AG04450 (cell line): Measurements from ENCODE around the gene NCSTN. TPM values are rescaled to one million over a fixed set of nuclear protein-coding genes. Genes with fewer than 3 reads are reported as not detected.

Experiments
- CTCF ChIA-PET: fragments of 300-600, 350-600 bp; formaldehyde crosslinking; extraction: SDS; loops from one replicate; lab custom pipeline; 2022; ENCODE audit warnings: antibody characterized with exemption, inconsistent platforms; lab: Charles Lee
- POLR2A ChIA-PET: fragments of 350-600 bp; formaldehyde crosslinking; extraction: SDS; loops from one replicate; lab custom pipeline; 2021; ENCODE audit warnings: antibody characterized with exemption, inconsistent platforms; lab: Yijun Ruan, JAX
- DNase-seq: peaks from one replicate; pipeline ENCODE4 v3.0.0-alpha.2; 2011; ENCODE audit warnings: low read depth, low spot score
- H3K27ac ChIP-seq: one replicate; pipeline ENCODE4 v1.5.1; 2012; ENCODE audit warnings: low read depth, low read length, control low read depth
- H3K27me3 ChIP-seq: one replicate; pipeline ENCODE4 v1.6.0; 2012; ENCODE audit warnings: low read length; ENCODE audit not compliant: control insufficient read depth, insufficient read depth
- H3K4me3 ChIP-seq: 2 replicates; pipeline ENCODE4 v1.5.1; 2011; ENCODE audit warnings: mild to moderate bottlenecking, low read depth, low read length, control low read depth
- H3K9me3 ChIP-seq: 2 replicates; pipeline ENCODE4 v1.5.1; 2012; ENCODE audit warnings: low read length; ENCODE audit not compliant: control insufficient read depth, insufficient read depth
- polyA plus RNA-seq: library from polyadenylated mRNA; depleted of rRNA; stranded (reverse); fragments of >200 nt; gene quantifications from 2 replicates; pipeline ENCODE4 v1.2.3, GENCODE V29; 2011
- TF ChIP-seq, protein P1 (sequence below): IDR thresholded peaks from 2 replicates; pipeline ENCODE4 v1.5.1; 2011; ENCODE audit warnings: low read depth, low read length, control low read depth, inconsistent platforms

The NCSTN gene
- polyA plus RNA-seq, 1 experiment = 189 TPM

DNA sequence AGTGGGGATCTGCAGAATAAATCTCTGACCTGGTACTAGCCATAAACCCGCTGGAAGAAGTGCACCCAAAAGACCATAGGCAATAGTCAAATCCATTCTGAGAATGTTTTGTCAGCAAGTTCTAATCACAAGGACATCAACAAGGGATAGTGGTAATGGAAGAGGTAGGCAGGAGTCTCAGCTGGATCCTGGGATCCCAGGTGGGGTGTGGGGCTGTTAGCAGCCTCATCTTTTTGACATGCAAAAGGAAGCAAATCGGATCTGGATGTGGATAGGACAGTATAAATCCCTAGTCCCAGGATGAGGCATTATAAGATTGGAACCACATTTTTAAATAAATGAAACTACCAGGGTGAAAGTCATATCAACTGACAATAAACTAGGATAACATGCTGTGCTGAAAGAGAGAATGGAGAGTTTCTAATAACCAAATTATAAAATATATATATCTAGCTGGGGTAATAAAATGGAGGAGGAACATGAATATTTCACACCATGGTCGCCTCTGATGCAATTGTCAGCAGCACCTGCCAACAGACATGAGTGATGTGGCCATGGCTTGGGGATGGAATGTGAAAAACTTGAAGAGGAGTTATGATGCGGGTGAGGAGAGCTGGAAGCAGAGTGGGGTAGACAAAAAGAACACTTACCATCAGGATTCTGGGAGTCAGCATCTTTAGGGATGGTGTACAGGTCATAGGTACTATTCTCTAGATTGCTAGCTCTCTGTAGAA lies 34.6 kb upstream of the NCSTN start:
- TF ChIP-seq, protein P1, sequence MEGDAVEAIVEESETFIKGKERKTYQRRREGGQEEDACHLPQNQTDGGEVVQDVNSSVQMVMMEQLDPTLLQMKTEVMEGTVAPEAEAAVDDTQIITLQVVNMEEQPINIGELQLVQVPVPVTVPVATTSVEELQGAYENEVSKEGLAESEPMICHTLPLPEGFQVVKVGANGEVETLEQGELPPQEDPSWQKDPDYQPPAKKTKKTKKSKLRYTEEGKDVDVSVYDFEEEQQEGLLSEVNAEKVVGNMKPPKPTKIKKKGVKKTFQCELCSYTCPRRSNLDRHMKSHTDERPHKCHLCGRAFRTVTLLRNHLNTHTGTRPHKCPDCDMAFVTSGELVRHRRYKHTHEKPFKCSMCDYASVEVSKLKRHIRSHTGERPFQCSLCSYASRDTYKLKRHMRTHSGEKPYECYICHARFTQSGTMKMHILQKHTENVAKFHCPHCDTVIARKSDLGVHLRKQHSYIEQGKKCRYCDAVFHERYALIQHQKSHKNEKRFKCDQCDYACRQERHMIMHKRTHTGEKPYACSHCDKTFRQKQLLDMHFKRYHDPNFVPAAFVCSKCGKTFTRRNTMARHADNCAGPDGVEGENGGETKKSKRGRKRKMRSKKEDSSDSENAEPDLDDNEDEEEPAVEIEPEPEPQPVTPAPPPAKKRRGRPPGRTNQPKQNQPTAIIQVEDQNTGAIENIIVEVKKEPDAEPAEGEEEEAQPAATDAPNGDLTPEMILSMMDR = no peak
- H3K27ac ChIP-seq = no peak overlapping the region
- no peak overlapping the region for H3K4me3 ChIP-seq
- no peaks in the 10 kb centered on the region for H3K27me3 ChIP-seq
- ChIA-PET POLR2A (interaction anchor here (0.6 to 0.7 kb wide), 2 partner anchors 27 to 33 kb away, joined by 3 read pairs; no protein-coding TSS in a partner anchor), CTCF (interaction anchor here (0.7 to 5.8 kb wide), 3 partner anchors 16 to 115 kb away, joined by 5 to 43 read pairs (median 5); no protein-coding TSS in a partner anchor)
- DNase-seq = no peak
- no peaks in the 10 kb centered on the region for H3K9me3 ChIP-seq

DNA sequence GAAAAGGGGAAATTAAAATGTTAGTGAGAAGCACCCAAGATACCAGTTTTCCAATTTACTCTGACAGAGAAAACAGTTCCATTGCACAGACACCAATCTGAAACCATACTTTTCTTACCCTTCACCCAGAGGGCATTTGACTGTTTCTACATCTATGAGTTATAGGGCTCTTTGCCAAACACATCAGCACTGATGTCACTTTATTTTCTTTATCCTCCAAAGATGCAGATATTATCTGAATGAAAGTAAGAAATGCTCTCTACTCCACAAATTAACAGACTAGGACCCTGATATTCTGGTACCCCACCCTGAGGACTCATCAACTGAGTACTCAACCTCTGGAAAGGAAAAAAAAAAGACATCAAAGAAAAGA lies 34.0 kb upstream of the NCSTN start:
- no peak for DNase-seq
- H3K4me3 ChIP-seq = no peak overlapping the region
- CTCF ChIA-PET = interaction anchor here (1.5 to 5.8 kb wide), 2 partner anchors 17 to 116 kb away, joined by 5 to 43 read pairs; no protein-coding TSS in a partner anchor

DNA sequence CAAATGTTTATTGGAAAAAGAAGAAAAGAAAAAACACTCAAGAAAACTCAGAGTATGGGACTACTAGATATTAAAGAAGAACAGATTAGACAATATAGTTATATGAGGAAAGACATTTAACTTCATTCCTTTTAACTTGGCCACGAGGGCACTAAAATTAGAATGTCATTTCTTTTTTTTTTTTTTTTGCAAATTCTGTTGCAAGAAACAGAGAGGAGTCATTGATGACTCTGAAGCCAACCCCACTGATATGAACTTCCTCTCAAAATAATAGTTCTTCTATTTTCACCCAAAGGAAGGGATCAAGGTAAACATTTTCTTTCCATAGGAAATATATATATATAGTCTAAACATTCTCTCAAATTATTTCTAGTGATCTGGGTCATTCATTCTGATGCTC lies 33.6 kb upstream of the NCSTN start:
- Histone ChIP-seq H3K4me3 (no peak overlapping the region), H3K27ac (no peak overlapping the region), H3K27me3 (no peaks in the 10 kb centered on the region), H3K9me3 (no peaks in the 10 kb centered on the region)
- TF ChIP-seq, protein P1 = no peak
- DNase-seq = no peak
- CTCF ChIA-PET = interaction anchor here (5.8 kb wide), 1 partner anchor 17 kb away, joined by 43 read pairs; no protein-coding TSS in a partner anchor
- POLR2A ChIA-PET = no interaction called here

More for the DNA sequence above, 34.0 kb upstream of the NCSTN start:
- Histone ChIP-seq H3K9me3 (no peaks in the 10 kb centered on the region), H3K27me3 (no peaks in the 10 kb centered on the region), H3K27ac (no peak overlapping the region)
- TF ChIP-seq, protein P1 = no peak
- POLR2A ChIA-PET = no interaction called here

DNA sequence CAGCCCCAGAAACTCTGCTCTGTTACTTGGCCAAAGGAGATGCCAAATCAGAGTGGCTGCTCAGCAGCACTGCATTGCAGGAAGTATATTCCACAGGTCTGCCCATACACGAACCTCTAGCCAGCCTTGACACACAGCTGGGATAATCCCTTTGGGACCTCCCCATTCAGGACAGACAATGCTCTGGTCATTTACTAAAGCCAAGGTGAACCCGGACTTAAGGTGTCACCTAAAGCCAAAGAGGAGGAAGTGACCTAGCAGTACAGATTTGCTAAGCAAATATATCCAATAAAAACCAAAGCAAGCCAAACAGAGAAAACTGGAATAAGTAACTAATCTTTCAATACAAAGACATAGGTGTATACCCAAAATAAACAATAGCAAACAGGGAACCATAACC lies 27.8 kb upstream of the NCSTN start:
- no peak for DNase-seq
- ChIA-PET POLR2A (no interaction called here), CTCF (interaction anchor here (1.0 to 1.7 kb wide), 3 partner anchors 24 to 122 kb away, joined by 3 to 18 read pairs (median 4); no protein-coding TSS in a partner anchor)
- TF ChIP-seq, protein P1 = no peak
- no peak overlapping the region for H3K4me3 ChIP-seq
- H3K27me3 ChIP-seq = no peaks in the 10 kb centered on the region
- no peak overlapping the region for H3K27ac ChIP-seq
- H3K9me3 ChIP-seq = no peaks in the 10 kb centered on the region

DNA sequence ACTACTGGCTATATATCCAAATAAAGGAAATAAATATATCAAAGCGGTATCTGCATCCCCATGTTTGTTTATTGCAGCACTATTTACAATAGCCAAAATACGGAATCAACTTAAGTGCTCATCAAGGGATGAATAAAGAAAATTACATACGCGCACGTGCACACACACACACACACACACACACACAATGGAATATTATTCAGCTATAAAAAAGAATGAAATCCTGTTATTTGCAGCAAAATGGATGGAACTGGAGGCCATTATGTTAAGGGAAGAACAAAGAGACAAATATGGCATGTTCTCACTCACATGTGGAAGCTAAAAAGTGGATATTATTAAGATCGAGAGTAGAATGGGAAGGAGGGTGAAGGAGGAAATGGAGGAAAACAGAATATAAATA lies 20.4 kb upstream of the NCSTN start:
- ChIA-PET CTCF (interaction anchor here (1.1 to 6.3 kb wide), 2 partner anchors 31 to 129 kb away, joined by 3 to 33 read pairs; no protein-coding TSS in a partner anchor), POLR2A (no interaction called here)
- TF ChIP-seq, protein P1 = no peak
- H3K27me3 ChIP-seq = no peaks in the 10 kb centered on the region
- H3K27ac ChIP-seq = no peak overlapping the region
- no peaks in the 10 kb centered on the region for H3K9me3 ChIP-seq
- no peak overlapping the region for H3K4me3 ChIP-seq
- no peak for DNase-seq
